ENCODE data around the gene RNF43. TPM values are rescaled to one million over a fixed set of nuclear protein-coding genes. Genes with fewer than 3 reads are reported as not detected.

Gene RNF43
- total RNA-seq, 1 experiment from 2014 or later: 42.2 TPM

- peak overlapping the region; percentile 44 for H3K4me2 ChIP-seq (ENCODE audit: low read length)
- no TSS peak for BruUV-seq (replicated peaks)
- no peaks in the 10 kb centered on the region for H3K9me2 ChIP-seq (ENCODE audit: insufficient read depth)
- H3K36me3 ChIP-seq (ENCODE audit: control insufficient read depth in 1 of 2, insufficient read depth in 2 of 2, low read length in 2 of 2): peaks cover 0 to 12% of the 10 kb centered on the region in 2 experiments; a peak in 2 of 4 replicates
- H3K4me3 ChIP-seq (replicated peaks in 1 of 2; ENCODE audit: low read depth in 1 of 2, low read length in 2 of 2): peak overlapping the region in 1 of 2 experiments; percentile 10; a peak in 1 of 4 replicates
- H3K9me3 ChIP-seq (ENCODE audit: control insufficient read depth in 1 of 2, insufficient read depth in 1 of 2, low read depth in 1 of 2, low read length in 2 of 2): no peaks in the 10 kb centered on the region
- intact Hi-C loops (cut with micrococcal nuclease): no loop called here
- no peaks in the 10 kb centered on the region for H4K20me1 ChIP-seq (ENCODE audit: insufficient read depth)
- peaks cover 89% of the 10 kb centered on the region for H3K79me2 ChIP-seq (ENCODE audit: insufficient read depth, low read length)
- CTCF ChIA-PET: interaction anchor here (2.2 kb wide), 1 partner anchor 41 kb away, joined by 6 read pairs; the partner anchor contains the start of gene RNF43
- H3K4me1 ChIP-seq (ENCODE audit: control insufficient read depth in 1 of 2, insufficient read depth in 2 of 2, low read length in 2 of 2): peaks cover 62 to 63% of the 10 kb centered on the region in 2 experiments
- ATAC-seq: peak; percentile 56
- no peak overlapping the region for H2AFZ ChIP-seq (ENCODE audit: low read depth, low read length, poor library complexity, severe bottlenecking)
- peak; percentile 49 for DNase-seq (ENCODE audit: low read depth, low spot score)
- peak overlapping the region; percentile 23; the same call in 1 of the 2 replicates for H3K27ac ChIP-seq (ENCODE audit: low read depth, low read length)
- RAD21 ChIA-PET (ENCODE audit: low non-redundant PET in 1 of 2, low total read pairs in 2 of 2, uncharacterized antibody in 2 of 2, unreplicated experiment in 2 of 2): no interaction called here
- 0 out of 2 replicates have a peak overlapping the region, but pooled peaks have one; percentile 1 for H3K9ac ChIP-seq (ENCODE audit: low read length)
- no peaks in the 10 kb centered on the region for H3K27me3 ChIP-seq (ENCODE audit: insufficient read depth, low read length)
- POLR2A ChIA-PET: interaction anchor here (2.0 to 4.0 kb wide), 2 partner anchors 25 to 40 kb away, joined by 4 to 17 read pairs; partner anchors contain the start of genes RNF43 and SUPT4H1
- TF ChIP-seq CEBPB (IDR thresholded peaks at IDR 0.05; ENCODE audit: low read depth) (peak; percentile 12; the same call in 1 of the 2 replicates), ATF3 (IDR thresholded peaks at IDR 0.05) (no peak), REST (IDR thresholded peaks at IDR 0.05; ENCODE audit: low read depth) (no peak), YY1 (IDR thresholded peaks at IDR 0.05; ENCODE audit: extremely low read depth, insufficient replicate concordance, low read depth, low read length) (peak; percentile 3), ZNF274 (IDR thresholded peaks at IDR 0.05; ENCODE audit: low read depth, low read length) (no peak), EZH2 (IDR thresholded peaks at IDR 0.05) (no peak), RAD21 (IDR thresholded peaks at IDR 0.05; ENCODE audit: low read depth) (0 out of 2 replicates have a peak, but pooled peaks have one; percentile 10), FOSL1 (IDR thresholded peaks at IDR 0.05; ENCODE audit: low read depth) (no peak), ZFX (IDR thresholded peaks at IDR 0.05) (no peak), MAX (IDR thresholded peaks at IDR 0.05) (peak; percentile 83), EGR1 (IDR thresholded peaks at IDR 0.05; ENCODE audit: low read depth) (no peak), ZBTB33 (IDR thresholded peaks at IDR 0.05; ENCODE audit: extremely low read depth, insufficient replicate concordance, low read length) (no peak), SP1 (IDR thresholded peaks at IDR 0.05; ENCODE audit: low read depth) (peak; percentile 77), JUND (IDR thresholded peaks at IDR 0.05) (no peak), EZH2phosphoT487 (IDR thresholded peaks at IDR 0.05; ENCODE audit: borderline replicate concordance) (no peak), POLR2A (IDR thresholded peaks at IDR 0.05; ENCODE audit: borderline replicate concordance, extremely low read depth, insufficient read depth, insufficient read length) (no peak), SRF (IDR thresholded peaks at IDR 0.05; ENCODE audit: low read depth) (no peak), CBX3 (IDR thresholded peaks at IDR 0.05; ENCODE audit: low read depth) (peak; percentile 49; the same call in 1 of the 2 replicates), CTCF (IDR thresholded peaks at IDR 0.05 in 2 of 3, conservative IDR thresholded peaks at IDR 0.05 in 1 of 3; ENCODE audit: borderline replicate concordance in 1 of 3, insufficient read depth in 1 of 3, low read depth in 2 of 3, low read length in 2 of 3) (no peak), SIN3A (IDR thresholded peaks at IDR 0.05; ENCODE audit: low read depth) (peak; percentile 10; the same call in 1 of the 2 replicates), ELF1 (IDR thresholded peaks at IDR 0.05; ENCODE audit: borderline replicate concordance, low read depth) (no peak)
These were observed 40.2 kb downstream of the RNF43 start for GRCh38 chr17:58377093-58377601.
